Measurements from ENCODE around the gene PEDS1.

DNA sequence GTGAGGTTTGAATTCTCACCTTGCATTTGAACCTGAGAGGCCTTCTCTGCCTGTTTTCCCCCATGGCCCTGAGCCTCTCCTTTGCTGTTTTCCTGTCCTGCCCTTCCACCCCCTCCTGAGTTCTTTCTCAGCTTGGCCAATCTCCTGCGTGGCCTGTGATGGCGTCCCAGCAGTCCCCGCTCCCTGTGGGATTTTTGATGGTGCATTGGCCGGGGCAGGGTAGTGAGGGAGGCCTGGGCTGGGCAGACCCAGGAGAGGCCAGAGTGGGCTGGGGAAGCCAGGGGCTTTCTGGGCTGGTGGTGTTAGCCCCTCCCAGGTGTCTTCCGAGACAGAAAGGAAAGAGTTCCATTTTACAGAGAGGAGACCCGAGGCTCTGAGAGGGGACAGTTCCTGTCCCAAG is 43.4 kb upstream of the PEDS1 start:
- TF ChIP-seq, protein P1, sequence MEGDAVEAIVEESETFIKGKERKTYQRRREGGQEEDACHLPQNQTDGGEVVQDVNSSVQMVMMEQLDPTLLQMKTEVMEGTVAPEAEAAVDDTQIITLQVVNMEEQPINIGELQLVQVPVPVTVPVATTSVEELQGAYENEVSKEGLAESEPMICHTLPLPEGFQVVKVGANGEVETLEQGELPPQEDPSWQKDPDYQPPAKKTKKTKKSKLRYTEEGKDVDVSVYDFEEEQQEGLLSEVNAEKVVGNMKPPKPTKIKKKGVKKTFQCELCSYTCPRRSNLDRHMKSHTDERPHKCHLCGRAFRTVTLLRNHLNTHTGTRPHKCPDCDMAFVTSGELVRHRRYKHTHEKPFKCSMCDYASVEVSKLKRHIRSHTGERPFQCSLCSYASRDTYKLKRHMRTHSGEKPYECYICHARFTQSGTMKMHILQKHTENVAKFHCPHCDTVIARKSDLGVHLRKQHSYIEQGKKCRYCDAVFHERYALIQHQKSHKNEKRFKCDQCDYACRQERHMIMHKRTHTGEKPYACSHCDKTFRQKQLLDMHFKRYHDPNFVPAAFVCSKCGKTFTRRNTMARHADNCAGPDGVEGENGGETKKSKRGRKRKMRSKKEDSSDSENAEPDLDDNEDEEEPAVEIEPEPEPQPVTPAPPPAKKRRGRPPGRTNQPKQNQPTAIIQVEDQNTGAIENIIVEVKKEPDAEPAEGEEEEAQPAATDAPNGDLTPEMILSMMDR (IDR thresholded peaks at IDR 0.05), result no peak
- TF ChIP-seq POLR2AphosphoS5 (IDR thresholded peaks at IDR 0.05) (no peak), POLR2A (IDR thresholded peaks at IDR 0.05) (no peak)
